GM19468 (cell line): ENCODE results near the gene GSTO2.

ENCODE experiments used
- ATAC-seq: cut with Tn5 transposase; IDR thresholded peaks from one replicate; pipeline ENCODE4 v1.9.1; 2021; ENCODE audit warnings: mild to moderate bottlenecking, moderate library complexity, moderate number of reproducible peaks; ENCODE audit not compliant: unreplicated experiment; ENCODE audit errors: extremely low read depth

Gene GSTO2

DNA sequence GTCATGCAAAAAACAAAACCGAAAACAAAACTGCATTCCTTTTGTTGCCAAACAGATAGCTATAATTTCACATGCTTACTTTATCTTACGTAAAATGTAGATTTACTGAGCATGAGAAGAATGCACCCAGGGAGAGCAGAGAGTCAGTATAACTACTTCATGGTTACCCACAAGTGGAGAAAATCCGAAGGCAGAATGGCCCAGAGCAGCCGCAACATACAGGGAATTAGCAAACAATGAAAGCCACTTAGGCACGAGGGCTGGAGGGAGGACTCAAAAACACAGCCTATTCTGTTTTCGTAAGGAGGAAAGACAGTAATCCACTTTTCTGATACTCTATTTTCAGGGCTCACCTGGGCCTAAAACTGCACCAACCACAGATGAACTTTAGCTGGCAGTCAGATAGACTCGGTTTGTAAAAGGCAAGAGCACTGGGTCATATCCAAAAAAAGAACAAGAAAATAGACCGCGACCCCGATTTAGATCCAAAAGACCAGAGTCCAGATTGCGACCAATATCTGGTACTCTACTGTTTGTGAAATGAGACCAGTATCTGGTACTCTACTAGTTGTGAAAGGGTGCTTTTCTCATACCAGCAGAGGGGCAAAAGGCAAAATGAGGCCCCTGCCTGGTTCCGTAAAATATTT is 68.0 kb downstream of the GSTO2 start:
- no peak for ATAC-seq

DNA sequence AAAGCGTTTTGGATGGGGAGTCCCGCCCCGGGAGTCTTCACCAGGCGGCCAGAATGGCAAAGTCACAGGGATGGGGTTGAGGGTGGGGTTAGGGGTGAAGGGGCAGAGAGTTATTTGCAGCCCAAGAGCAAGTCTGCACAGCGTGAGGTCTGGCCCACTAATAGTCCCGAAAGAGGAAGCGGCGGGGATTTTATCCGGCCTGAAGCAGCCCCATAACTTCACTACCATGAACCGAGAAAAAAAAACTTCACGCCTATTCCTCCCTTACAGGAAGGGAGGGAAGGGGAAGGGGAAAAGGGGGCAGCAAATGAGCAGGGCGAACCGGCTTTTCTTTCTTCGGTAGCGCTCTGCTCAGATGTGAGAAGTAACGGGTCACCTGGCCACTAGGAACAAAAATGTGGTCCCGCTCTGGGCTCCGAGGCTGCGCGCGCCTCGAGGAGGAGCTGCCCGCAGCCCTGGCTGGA is 68.6 kb downstream of the GSTO2 start:
- peak; percentile 15 for ATAC-seq

DNA sequence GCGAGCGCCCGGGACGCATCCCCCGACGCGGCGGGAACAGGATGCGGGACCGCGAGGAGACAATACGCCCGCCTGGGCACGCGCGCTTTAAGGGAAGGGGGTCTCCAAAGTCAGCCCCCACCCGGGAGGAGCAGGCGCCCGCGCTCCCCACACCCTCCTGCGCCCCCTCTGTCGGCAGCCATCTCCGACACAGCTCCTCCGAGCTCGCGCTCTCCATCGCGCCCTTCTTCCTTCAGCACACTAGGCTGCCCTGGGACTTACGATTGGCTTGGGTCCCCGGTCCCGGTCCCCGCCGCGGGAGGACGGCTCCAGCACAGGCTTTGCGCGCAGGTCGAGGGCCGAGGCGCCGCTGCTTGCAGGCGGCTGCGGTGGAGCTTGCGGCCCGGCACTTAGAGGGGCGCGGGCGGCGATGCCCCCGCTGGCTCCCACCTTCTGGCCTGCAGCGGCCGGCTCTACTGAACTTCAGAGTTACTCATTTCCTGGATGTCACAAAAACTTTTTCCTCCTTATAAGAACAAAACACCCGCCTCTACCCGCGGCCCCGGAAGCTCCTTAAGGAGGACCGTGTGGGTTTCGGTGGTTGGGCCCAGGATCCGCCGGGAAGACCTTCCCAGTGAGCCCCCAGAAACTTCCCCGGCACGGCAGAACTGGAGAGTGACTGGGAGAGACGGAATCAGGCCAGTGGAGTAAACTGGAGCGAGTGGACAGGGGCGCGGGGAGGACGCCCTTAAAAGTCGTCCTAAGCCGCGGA is 69.2 kb downstream of the GSTO2 start, which contains the start of gene ITPRIP:
Gene ITPRIP, minus strand, starts transcription at position 481 of the 751 bp plus-strand sequence. CDS start 22,414 bp downstream, outside the sequence.
- peak; percentile 37 for ATAC-seq

DNA sequence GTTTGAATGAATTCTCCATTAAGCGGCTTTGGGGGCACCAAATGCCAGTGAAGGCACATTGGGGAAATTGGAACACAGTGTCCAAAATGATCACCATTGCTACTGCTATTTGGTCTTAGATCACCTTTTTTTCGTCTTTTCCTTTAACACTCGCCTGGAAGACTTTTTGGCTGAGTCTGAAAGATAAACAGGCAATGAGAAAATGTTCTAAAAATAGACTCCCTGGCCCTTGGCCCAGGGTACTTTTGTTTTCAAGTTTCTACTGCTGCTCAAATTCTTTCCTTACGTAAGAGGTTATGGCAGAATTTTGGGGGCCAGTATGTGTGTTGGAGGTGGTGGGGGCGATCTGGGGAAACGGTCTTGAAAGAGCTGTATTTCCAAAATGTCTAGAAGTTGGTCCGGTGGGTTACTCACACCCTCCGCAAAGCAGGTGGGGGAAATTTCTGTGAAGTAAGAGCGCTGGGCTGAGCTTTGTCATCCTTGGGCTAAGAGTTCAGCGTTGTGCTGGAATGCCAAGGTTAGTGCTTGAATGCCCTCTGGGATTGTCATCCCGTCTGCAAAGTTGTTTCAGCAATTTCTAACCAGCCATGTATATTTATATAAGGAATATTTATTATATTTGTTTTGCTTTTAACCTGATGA is 70.6 kb downstream of the GSTO2 start:
- ATAC-seq: no peak

DNA sequence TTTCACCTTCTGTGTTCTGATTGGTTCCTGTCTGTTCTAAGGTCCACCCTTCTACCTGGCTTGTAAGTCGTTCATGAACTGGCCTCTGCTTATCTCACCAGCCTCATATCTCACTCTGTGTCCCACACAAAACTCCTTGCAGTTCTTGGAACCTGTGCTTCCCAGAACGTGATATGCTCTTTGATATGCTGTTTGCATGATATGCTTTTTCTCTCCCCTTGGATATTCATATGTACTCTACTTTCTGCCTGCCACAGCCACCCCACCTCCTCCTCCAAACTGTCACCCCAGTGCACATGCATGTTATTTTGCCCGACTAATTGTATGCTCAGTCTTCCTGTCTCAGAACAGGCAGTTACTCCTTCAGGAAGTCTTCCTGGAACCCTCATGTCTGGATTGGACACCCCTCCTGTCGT is 71.1 kb downstream of the GSTO2 start:
- ATAC-seq: no peak

DNA sequence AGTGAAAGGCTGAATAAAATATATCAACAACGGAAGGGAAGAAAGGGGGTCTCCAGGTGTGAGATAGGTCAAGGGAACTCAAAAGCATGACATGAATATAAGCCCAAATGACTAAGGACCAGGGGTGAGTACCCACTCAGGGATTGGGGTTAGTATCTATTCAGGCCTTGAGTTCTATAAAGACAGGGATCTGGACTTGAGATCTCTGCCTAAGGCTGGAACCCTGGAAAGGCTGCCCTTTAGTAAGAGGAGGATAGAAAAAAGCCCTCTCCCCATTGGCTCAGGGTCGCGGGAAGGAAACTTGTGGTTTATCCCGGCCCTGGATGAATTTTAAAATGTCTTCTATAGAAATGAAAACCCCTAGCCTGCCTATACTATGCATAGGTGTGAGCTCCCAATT is 71.7 kb downstream of the GSTO2 start:
- no peak for ATAC-seq

DNA sequence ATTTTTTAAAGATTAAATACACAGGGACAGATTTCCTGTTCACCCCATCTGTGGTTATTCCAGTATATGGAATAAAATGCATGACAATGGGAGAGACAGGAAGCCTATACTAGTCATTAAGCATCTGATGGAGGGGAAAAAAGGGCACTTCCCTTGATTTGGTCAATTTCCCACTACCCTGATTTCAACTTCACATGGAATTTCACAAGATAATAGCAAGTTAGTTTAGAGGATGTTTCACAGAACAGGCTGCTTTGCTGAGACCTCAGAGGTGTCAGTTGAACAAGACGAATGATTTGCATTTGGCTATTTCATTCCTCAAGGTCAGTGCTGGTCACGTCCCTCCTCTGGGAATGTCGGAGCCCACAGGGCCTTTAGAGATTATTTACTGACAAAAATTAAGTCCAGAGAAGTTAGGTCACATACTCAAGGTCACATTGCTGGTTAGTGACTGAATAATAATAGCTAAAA is 74.0 kb downstream of the GSTO2 start:
- ATAC-seq: no peak

DNA sequence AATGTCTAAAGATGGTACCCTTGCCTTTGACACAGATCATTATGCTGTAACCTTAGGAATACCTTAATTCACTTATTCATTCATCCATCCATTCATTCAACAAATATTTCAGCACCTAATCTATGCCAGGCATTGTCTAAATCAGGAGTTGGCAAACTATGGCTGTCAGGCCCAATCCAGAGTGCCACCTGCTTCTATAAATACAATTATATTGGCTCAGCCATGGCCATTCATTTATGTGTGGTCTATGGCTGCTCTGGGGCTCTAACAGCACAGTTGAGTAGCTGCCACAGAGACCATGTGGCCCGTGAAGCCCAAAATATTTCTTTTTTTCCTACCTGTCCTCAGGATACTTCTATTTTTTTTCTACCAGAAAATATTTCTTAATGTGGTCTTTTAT is 75.2 kb downstream of the GSTO2 start:
- no peak for ATAC-seq

DNA sequence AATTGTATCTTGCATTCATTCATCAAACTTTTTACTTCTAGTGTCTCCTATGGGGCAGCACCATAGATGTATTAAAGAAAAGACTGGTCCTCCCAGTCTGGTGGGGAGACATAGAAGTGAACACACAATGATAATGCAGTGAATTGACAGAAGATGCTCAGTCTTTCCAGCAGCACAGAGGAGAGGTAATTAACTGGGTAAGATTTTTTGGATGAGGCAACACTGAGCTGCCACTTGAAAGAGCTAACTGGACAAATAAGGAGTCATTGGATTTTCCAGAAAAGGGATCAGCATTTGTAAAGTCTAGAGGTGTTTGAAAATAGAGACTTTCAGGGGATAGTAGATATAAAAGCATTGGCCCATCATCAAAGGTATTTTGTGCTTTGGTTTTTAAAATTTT is 76.5 kb downstream of the GSTO2 start:
- no peak for ATAC-seq

DNA sequence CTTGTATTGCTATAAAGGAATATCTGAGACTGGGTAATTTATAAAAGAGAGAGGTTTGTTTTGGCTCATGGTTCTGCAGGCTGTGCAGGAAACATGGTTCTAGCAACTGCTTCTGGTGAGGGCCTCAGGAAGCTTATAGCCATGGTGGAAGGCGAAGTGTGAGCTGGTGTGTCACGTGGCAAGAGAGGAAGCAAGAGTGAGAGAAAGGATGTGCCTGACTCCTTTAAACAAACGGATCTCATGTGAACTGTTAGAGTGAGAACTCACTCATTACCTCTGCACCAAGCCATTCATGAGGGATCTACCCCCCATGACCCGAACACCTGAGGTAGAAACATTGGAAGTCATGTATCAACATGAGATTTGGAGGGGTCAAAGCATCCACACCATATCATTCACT is 77.0 kb downstream of the GSTO2 start:
- ATAC-seq: no peak

DNA sequence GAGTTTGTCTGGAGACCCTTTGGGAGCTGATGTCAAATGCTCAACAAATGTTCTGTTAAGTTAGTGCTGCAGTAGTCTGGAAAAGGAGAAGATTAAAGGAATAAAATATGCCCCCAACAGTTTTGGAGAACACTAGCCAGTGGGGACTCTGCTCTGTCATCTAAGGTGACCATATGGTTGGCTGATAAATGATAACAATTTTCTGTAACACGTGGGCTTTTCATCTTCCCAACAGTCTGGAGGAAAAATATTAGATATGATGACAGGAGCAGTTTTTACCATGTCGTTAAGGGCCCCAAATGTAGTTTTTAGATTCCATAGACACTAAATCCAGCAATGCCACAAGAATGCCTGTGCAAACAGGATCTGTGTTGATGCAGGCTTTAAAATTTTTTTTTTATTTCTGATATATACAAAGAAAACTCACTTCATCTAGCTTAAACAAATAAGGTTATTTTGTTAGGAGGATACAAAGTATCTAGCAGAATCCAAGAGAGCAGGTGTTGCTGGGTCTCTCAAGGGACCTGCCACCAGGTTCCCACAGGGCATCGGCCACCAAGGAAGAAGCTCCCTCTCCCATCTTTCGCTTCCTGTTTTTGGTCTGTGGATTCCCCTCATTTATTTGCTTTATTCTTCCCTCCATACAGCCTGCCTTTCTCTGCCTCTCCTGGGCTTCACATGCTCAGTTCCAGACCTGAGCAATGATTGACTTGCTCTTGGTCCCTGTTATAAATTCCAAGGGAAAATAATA is 78.5 kb downstream of the GSTO2 start:
- ATAC-seq: no peak

DNA sequence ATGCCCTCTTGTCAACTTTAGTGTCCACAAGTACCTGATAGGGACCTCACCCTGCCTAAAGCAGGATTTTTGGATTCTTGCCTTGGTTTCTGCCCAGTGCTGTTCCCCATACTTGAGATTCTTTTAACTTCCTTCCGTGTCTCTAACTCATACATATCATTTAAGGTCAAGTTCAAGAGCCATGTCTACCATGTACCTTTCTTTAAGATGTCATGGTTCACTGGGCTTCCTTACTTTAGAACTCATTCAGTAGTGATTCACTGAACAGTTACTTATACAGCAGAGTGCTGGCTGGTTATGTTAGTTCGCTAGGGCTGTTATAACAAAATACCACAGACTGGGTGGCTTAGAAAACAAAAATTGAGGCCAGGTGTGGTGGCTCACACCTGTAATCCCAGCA is 79.6 kb downstream of the GSTO2 start:
- no peak for ATAC-seq

DNA sequence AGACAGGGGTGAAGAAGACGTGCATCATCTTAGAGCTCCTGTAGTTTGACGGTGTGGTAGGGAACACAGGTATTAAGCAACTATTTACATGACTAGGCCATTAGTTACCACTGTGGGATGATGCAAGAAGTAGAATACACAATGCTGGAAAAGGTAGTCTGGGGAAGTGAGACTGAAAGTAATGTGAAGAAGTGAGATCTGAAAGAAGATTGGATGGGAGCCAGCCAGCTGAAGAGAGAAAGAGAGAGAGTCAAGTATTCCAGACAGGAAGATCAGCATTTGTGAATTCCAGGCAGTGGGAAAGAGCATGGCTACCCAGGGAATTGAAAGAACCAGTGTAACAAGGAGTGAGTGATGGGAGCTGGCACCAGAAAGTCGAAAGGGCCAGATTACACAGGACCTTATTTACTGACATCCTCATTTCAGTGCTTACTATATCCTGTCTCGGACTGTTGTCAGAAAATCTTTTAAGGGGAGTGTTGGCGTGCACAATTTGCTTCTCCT is 80.7 kb downstream of the GSTO2 start:
- ATAC-seq: peak; percentile 49

DNA sequence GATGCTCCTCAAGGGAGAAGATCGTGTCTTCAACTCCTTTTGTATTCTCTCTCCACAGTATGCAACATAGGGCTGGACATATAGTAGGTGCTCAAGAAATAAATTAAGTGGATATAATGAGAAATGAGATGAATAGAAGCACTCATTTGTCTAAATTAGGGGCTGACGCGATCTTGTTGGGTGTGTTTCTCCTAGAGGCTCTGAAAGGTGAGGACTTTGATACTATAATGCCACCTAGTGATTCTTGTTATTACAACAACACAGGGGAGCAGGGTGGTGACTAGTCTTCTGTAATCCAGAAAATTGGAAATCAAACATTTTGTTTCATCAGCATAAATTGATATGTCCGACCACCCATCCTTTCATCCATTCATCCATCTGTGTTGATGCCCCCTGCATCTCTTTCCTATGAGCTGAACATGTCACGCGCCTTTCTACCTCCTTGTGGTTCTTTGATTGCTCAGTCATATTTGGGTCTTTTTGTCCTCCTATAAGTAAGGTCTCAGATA is 81.2 kb downstream of the GSTO2 start:
- ATAC-seq: peak; percentile 20

DNA sequence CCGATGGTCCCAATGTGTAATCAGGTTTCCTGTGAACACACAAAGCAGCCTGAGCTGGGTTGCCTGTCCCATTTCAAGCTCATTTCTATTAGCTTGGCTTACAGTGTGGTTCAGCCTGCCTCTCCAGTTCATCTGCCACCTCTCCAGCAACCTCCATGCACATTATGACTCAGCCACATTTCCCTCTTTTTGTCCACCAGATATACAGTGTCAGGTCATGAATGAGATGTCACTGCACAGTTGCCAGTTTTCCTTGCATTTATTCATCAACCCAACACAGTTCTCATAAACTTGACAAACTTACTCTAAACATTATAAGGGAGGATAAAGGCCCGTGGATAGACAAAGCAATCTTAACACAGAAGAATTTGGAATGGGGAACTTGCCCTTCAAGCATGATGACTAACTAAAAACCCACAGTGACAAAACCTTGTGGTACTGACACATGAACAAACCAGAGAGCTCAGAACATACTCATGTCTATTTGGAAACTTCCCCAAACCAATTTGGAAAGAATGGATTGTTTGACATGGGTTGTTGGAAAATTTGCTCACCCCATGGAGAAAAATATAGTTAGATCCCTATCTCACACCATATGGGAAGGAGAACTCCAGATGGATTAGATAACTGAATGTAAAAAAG is 82.2 kb downstream of the GSTO2 start:
- ATAC-seq: no peak

DNA sequence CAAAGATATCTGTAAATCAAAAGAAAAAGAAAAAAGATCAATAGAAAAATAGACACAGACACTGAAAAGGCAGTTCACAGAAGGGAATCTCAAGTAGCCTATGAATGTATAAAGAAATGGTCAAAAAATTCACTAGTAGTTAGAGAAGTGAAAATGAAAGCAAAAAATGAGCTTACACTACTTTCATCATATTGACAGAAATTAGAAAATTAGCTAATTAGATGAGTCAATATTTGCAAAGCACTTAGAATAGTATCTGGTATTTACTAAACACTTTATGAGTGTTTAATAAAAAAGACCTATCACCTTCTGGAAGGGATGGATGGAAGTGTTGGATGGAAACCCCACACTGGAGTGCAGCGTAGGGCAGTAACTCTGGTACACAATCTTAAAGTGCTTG is 82.9 kb downstream of the GSTO2 start:
- no peak for ATAC-seq

DNA sequence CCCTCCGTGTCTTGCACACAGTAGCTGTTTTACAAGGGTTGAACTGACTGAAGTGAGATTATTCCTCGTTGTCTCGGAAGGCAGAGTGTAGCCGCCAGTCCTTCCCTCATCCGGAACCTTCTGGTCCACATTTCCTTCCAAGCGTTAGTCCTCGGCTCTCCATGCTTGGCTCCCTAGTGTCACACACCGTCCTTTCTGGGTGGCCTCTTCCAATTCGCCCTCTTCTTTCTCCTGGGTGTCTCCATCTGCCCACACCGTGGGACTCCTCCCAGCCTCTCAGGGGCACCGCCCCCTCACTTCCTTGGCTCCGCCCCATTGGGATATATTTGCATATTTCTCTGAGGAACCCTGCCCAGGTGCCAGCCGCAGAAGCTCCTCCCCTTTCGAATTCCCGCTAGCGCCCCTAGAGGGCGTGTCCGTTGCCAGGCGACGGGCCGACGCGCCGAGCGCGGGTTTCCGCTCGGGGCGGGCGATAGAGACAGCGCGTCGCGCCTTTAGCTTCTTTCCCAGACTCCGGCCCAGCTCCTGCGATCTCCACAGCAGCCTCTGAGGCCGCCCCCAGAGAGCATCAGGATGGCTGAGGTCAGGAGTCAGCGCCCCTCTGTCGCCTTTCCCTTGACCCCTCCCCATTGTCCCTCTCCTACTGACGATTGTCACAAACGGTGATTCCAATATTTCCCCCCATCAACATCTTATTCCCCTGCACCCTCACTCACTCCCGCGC is 84.5 kb downstream of the GSTO2 start, which contains the start of gene CFAP58:
Gene CFAP58, plus strand, starts transcription at position 509 of the 724 bp plus-strand sequence. Its CDS starts 65 bp downstream, at position 574.
- ATAC-seq: peak; percentile 52
